HCT116 (cell line): ENCODE measurements around the gene ELK3. TPM values are rescaled to one million over a fixed set of nuclear protein-coding genes. Genes with fewer than 3 reads are reported as not detected.

ENCODE experiments used
- ATAC-seq: fragments of 200-7000 bp; cut with Tn5 transposase; 2 replicates; pipeline ENCODE4 v1.9.1; 2020; ENCODE audit warnings: mild to moderate bottlenecking, moderate library complexity
- BruUV-seq: library from RNA; stranded (reverse); fragments of 400-500 nt; replicated peaks from 2 replicates; lab custom pipeline; 2021; lab: Mats Ljungman, UMichigan
- CTCF ChIA-PET: fragments of 300-600 bp; sonication (Branson Sonifier 250); formaldehyde crosslinking; loops from one replicate; lab custom pipeline; 2021; ENCODE audit warnings: antibody characterized with exemption; lab: Charles Lee
- POLR2A ChIA-PET: fragments of 300-600, 350-600 bp; sonication (Branson Sonifier 250); formaldehyde crosslinking; loops from one replicate; lab custom pipeline; 2021; ENCODE audit warnings: antibody characterized with exemption; lab: Charles Lee
- RAD21 ChIA-PET, 2 experiments: fragments of 300-600 bp; sonication (Branson Sonifier 250); formaldehyde crosslinking; loops; one replicate each; lab custom pipeline; 2023; ENCODE audit warnings: low total read pairs in 2 of 2; ENCODE audit not compliant: uncharacterized antibody in 2 of 2, unreplicated experiment in 2 of 2, low non-redundant PET in 1 of 2; lab: Charles Lee
- DNase-seq: peaks from one replicate; pipeline ENCODE4 v3.0.0-alpha.2; 2010; ENCODE audit warnings: low read depth, low spot score
- H2AFZ ChIP-seq: fragments of 200-600 bp; shearing (Covaris generic), sonication (generic); 2 replicates; pipeline ENCODE4 v1.6.1; 2017; ENCODE audit warnings: low read depth, mixed run types, mixed read lengths, antibody characterized with exemption, low read length; ENCODE audit not compliant: poor library complexity, severe bottlenecking
- H3K27ac ChIP-seq: 2 replicates; pipeline ENCODE4 v1.5.1; 2012; ENCODE audit warnings: low read depth, low read length
- H3K27me3 ChIP-seq: fragments of 200-600 bp; sonication (generic); 2 replicates; pipeline ENCODE4 v1.6.1; 2016; ENCODE audit warnings: mixed run types, low read length, mixed read lengths; ENCODE audit not compliant: insufficient read depth
- H3K36me3 ChIP-seq, 2 experiments: fragments of 200-500 bp in 1 of 2; fragments of 200-600 bp in 1 of 2; sonication (Bioruptor generic) in 1 of 2; sonication (generic) in 1 of 2; 2 replicates each; pipeline versions ENCODE4 v1.5.1 to v1.6.1; 2014 to 2016; ENCODE audit warnings: low read length in 2 of 2, inconsistent platforms in 1 of 2, mixed read lengths in 1 of 2, mixed run types in 1 of 2; ENCODE audit not compliant: insufficient read depth in 2 of 2, control insufficient read depth in 1 of 2
- H3K4me1 ChIP-seq, 2 experiments: fragments of 200-600 bp in 1 of 2; sonication (generic) in 1 of 2; 2 replicates each; pipeline versions ENCODE4 v1.5.1 to v1.6.1; 2012 to 2017; ENCODE audit warnings: low read length in 2 of 2, inconsistent platforms in 1 of 2, mild to moderate bottlenecking in 1 of 2, mixed read lengths in 1 of 2, mixed run types in 1 of 2, moderate library complexity in 1 of 2; ENCODE audit not compliant: insufficient read depth in 2 of 2, control insufficient read depth in 1 of 2
- H3K4me2 ChIP-seq: fragments of 200-600 bp; sonication (generic); 2 replicates; pipeline ENCODE4 v1.6.1; 2017; ENCODE audit warnings: mixed run types, low read length, mixed read lengths
- H3K4me3 ChIP-seq, 2 experiments: fragments of 200-600 bp in 1 of 2; sonication (generic) in 1 of 2; replicated peaks in 1 of 2; 2 replicates each; pipeline ENCODE4 v1.5.1; 2011 to 2016; ENCODE audit warnings: low read length in 2 of 2, control low read depth in 1 of 2, low read depth in 1 of 2, mild to moderate bottlenecking in 1 of 2, mixed read lengths in 1 of 2, mixed run types in 1 of 2
- H3K79me2 ChIP-seq: fragments of 200-600 bp; sonication (generic); 2 replicates; pipeline ENCODE4 v1.6.1; 2017; ENCODE audit warnings: mild to moderate bottlenecking, mixed run types, low read length, moderate library complexity, mixed read lengths; ENCODE audit not compliant: insufficient read depth
- H3K9ac ChIP-seq: fragments of 200-600 bp; sonication (generic); 2 replicates; pipeline ENCODE4 v1.6.1; 2016; ENCODE audit warnings: low read length, mixed read lengths
- H3K9me2 ChIP-seq: fragments of 200-600 bp; sonication (generic), shearing (Covaris generic); 2 replicates; pipeline ENCODE4 v1.6.1; 2017; ENCODE audit warnings: mixed run types, mild to moderate bottlenecking, moderate library complexity; ENCODE audit not compliant: insufficient read depth
- H3K9me3 ChIP-seq, 2 experiments: fragments of 200-500 bp in 1 of 2; fragments of 200-600 bp in 1 of 2; sonication (Bioruptor generic) in 1 of 2; sonication (generic) in 1 of 2; 2 replicates each; pipeline ENCODE4 v1.6.1; 2014 to 2017; ENCODE audit warnings: low read length in 2 of 2, mixed read lengths in 2 of 2, inconsistent platforms in 1 of 2, low read depth in 1 of 2, mild to moderate bottlenecking in 1 of 2, mixed run types in 1 of 2, moderate library complexity in 1 of 2; ENCODE audit not compliant: control insufficient read depth in 1 of 2, insufficient read depth in 1 of 2
- H4K20me1 ChIP-seq: fragments of 200-600 bp; sonication (generic), shearing (Covaris generic); 2 replicates; pipeline ENCODE4 v1.6.1; 2017; ENCODE audit warnings: mixed run types, mild to moderate bottlenecking, moderate library complexity; ENCODE audit not compliant: insufficient read depth
- ATF3 ChIP-seq: IDR thresholded peaks from 2 replicates; pipeline ENCODE4 v1.6.1; 2012
- CEBPB ChIP-seq: IDR thresholded peaks from 2 replicates; pipeline ENCODE4 v1.6.1; 2012; ENCODE audit warnings: low read depth
- CTCF ChIP-seq, 3 experiments: fragments of 200-600 bp in 1 of 3; sonication (generic) in 1 of 3; IDR thresholded peaks in 2 of 3; conservative IDR thresholded peaks in 1 of 3; 2 replicates each; pipeline ENCODE4 v1.5.1; 2012 to 2017; ENCODE audit warnings: low read depth in 2 of 3, low read length in 2 of 3, antibody characterized with exemption in 1 of 3, borderline replicate concordance in 1 of 3, control low read depth in 1 of 3, mild to moderate bottlenecking in 1 of 3, mixed read lengths in 1 of 3, mixed run types in 1 of 3, moderate library complexity in 1 of 3; ENCODE audit not compliant: insufficient read depth in 1 of 3
- EGR1 ChIP-seq: IDR thresholded peaks from 2 replicates; pipeline ENCODE4 v1.6.1; 2012; ENCODE audit warnings: low read depth
- EZH2 ChIP-seq: fragments of 200-600 bp; sonication (generic); IDR thresholded peaks from 2 replicates; pipeline ENCODE4 v1.6.1; 2017; ENCODE audit warnings: antibody characterized with exemption, mixed run types
- FOSL1 ChIP-seq: IDR thresholded peaks from 2 replicates; pipeline ENCODE4 v1.6.1; 2012; ENCODE audit warnings: low read depth
- JUND ChIP-seq: IDR thresholded peaks from 2 replicates; pipeline ENCODE4 v1.6.1; 2012
- POLR2AphosphoS5 ChIP-seq: IDR thresholded peaks from 2 replicates; pipeline ENCODE4 v1.6.1; 2011; ENCODE audit warnings: mild to moderate bottlenecking, low read depth, low read length, moderate library complexity
- RAD21 ChIP-seq: IDR thresholded peaks from 2 replicates; pipeline ENCODE4 v1.6.1; 2012; ENCODE audit warnings: low read depth, mild to moderate bottlenecking
- SIN3A ChIP-seq: IDR thresholded peaks from 2 replicates; pipeline ENCODE4 v1.6.1; 2012; ENCODE audit warnings: low read depth
- SP1 ChIP-seq: IDR thresholded peaks from 2 replicates; pipeline ENCODE4 v1.6.1; 2012; ENCODE audit warnings: low read depth
- SRF ChIP-seq: IDR thresholded peaks from 2 replicates; pipeline ENCODE4 v1.6.1; 2012; ENCODE audit warnings: low read depth
- TCF7L2 ChIP-seq: IDR thresholded peaks from 2 replicates; pipeline ENCODE4 v1.7.0; 2011; ENCODE audit warnings: borderline replicate concordance, inconsistent platforms; ENCODE audit not compliant: insufficient read depth, insufficient read length; ENCODE audit errors: extremely low read depth
- ZBTB33 ChIP-seq: IDR thresholded peaks from 2 replicates; pipeline ENCODE4 v1.6.1; 2011; ENCODE audit warnings: mild to moderate bottlenecking, low read length, moderate library complexity; ENCODE audit not compliant: insufficient replicate concordance; ENCODE audit errors: extremely low read depth
- ZFX ChIP-seq: fragments of 450-650 bp; IDR thresholded peaks from 2 replicates; pipeline ENCODE4 v1.6.1; 2017
- intact Hi-C: fragments of 100-400 bp; cut with micrococcal nuclease; formaldehyde crosslinking; loops from 2 replicates; pipeline ENCODE4 v1.10.0; 2022
- total RNA-seq: library from RNA; stranded (reverse); gene quantifications from one replicate; pipeline ENCODE4 v1.2.1, GENCODE V29; 2021; ENCODE audit not compliant: unreplicated experiment

ELK3 gene
- total RNA-seq, 1 experiment from 2014 or later = 45.6 TPM

- Histone ChIP-seq H3K27ac (no peak overlapping the region), H3K4me1 (no peaks in the 10 kb centered on the region), H3K9me3 (no peaks in the 10 kb centered on the region), H3K9ac (no peak overlapping the region), H3K4me2 (no peak overlapping the region), H3K9me2 (0 out of 2 replicates have a peak, but pooled peaks cover 3% of the 10 kb centered on the region), H3K27me3 (no peaks in the 10 kb centered on the region), H3K4me3 (no peak overlapping the region), H3K36me3 (no peaks in the 10 kb centered on the region), H4K20me1 (no peaks in the 10 kb centered on the region), H2AFZ (no peak overlapping the region), H3K79me2 (no peaks in the 10 kb centered on the region; the same call in 1 of the 2 replicates)
- DNase-seq (no peak), ATAC-seq (no peak)
- intact Hi-C loops = no loop called here
- ChIA-PET CTCF (no interaction called here), POLR2A (no interaction called here), RAD21 (no interaction called here)
- TF ChIP-seq TCF7L2 = no peak
- no TSS peak for BruUV-seq
Observed at GRCh38 chr12:96303653-96304052, 109.5 kb downstream of the ELK3 start.

- Histone ChIP-seq H3K9ac (no peak overlapping the region), H3K9me2 (0 out of 2 replicates have a peak, but pooled peaks cover 2% of the 10 kb centered on the region), H4K20me1 (no peaks in the 10 kb centered on the region), H3K36me3 (no peaks in the 10 kb centered on the region), H2AFZ (no peak overlapping the region), H3K9me3 (no peaks in the 10 kb centered on the region), H3K27ac (no peak overlapping the region), H3K27me3 (no peaks in the 10 kb centered on the region), H3K4me2 (no peak overlapping the region), H3K4me1 (no peaks in the 10 kb centered on the region), H3K4me3 (no peak overlapping the region), H3K79me2 (peaks cover 5% of the 10 kb centered on the region; the same call in 1 of the 2 replicates)
- CTCF ChIA-PET = no interaction called here
- RAD21 ChIA-PET = no interaction called here
- no peak for TF ChIP-seq CTCF (IDR thresholded peaks at IDR 0.05 in 2 of 3, conservative IDR thresholded peaks at IDR 0.05 in 1 of 3; ENCODE audit: borderline replicate concordance in 1 of 3, insufficient read depth in 1 of 3, low read depth in 2 of 3, low read length in 2 of 3)
- TF ChIP-seq EGR1 = no peak
- no peak for TF ChIP-seq EZH2
- no peak for TF ChIP-seq SRF
- no peak for TF ChIP-seq RAD21
- TF ChIP-seq SP1 = no peak
- TF ChIP-seq SIN3A = no peak
- no peak for TF ChIP-seq POLR2AphosphoS5
- TF ChIP-seq ZBTB33 = no peak
- TF ChIP-seq ZFX = no peak
- no peak for TF ChIP-seq JUND
- TF ChIP-seq FOSL1 = no peak
- TF ChIP-seq CEBPB = no peak
- no peak for TF ChIP-seq ATF3
- intact Hi-C loops = no loop called here
- POLR2A ChIA-PET = no interaction called here
- BruUV-seq = no TSS peak
- no peak for DNase-seq
- ATAC-seq = no peak
Observed at GRCh38 chr12:96305665-96306064, 111.5 kb downstream of the ELK3 start.
